ENCODE measurements around the gene RELT.

RELT gene

GRCh38 chr11:73376160-73376802 is at the start of gene RELT:
Gene RELT (plus strand): TSS chr11:73376399. CDS start chr11:73389137, 12,738 bp downstream.
- peak; percentile 73 for DNase-seq (ENCODE audit: low read depth)

GRCh38 chr11:73326929-73327811 is 49.0 kb upstream of the RELT start:
- no peak for DNase-seq (ENCODE audit: low read depth)

GRCh38 chr11:73327812-73328364 is 48.3 kb upstream of the RELT start:
- no peak for DNase-seq (ENCODE audit: low read depth)

GRCh38 chr11:73330569-73331093 is 45.6 kb upstream of the RELT start:
- DNase-seq (ENCODE audit: low read depth), result no peak

GRCh38 chr11:73331138-73331916 is 44.9 kb upstream of the RELT start:
- no peak for DNase-seq (ENCODE audit: low read depth)

- DNase-seq (ENCODE audit: low read depth), result no peak
Measured at GRCh38 chr11:73333173-73333572, 43.0 kb upstream of the RELT start.

GRCh38 chr11:73333640-73334383 is 42.4 kb upstream of the RELT start:
- DNase-seq (ENCODE audit: low read depth), result no peak

GRCh38 chr11:73334384-73335203 is 41.6 kb upstream of the RELT start:
- no peak for DNase-seq (ENCODE audit: low read depth)

GRCh38 chr11:73335204-73335923 is 40.8 kb upstream of the RELT start:
- no peak for DNase-seq (ENCODE audit: low read depth)

- no peak for DNase-seq (ENCODE audit: low read depth)
Measured at GRCh38 chr11:73337846-73338245, 38.4 kb upstream of the RELT start.

GRCh38 chr11:73338279-73338678 is 37.9 kb upstream of the RELT start:
- DNase-seq (ENCODE audit: low read depth), result no peak

GRCh38 chr11:73340164-73340563 is 36.0 kb upstream of the RELT start:
- no peak for DNase-seq (ENCODE audit: low read depth)

GRCh38 chr11:73342633-73343032 is 33.6 kb upstream of the RELT start:
- DNase-seq (ENCODE audit: low read depth), result no peak

- DNase-seq (ENCODE audit: low read depth), result no peak
Measured at GRCh38 chr11:73343076-73343873, 32.9 kb upstream of the RELT start.

- no peak for DNase-seq (ENCODE audit: low read depth)
Measured at GRCh38 chr11:73344191-73344607, 32.0 kb upstream of the RELT start.

- DNase-seq (ENCODE audit: low read depth), result no peak
Measured at GRCh38 chr11:73345481-73346160, 30.6 kb upstream of the RELT start.

- DNase-seq (ENCODE audit: low read depth), result no peak
Measured at GRCh38 chr11:73346186-73346935, 29.8 kb upstream of the RELT start.

GRCh38 chr11:73347067-73347466 is 29.1 kb upstream of the RELT start:
- no peak for DNase-seq (ENCODE audit: low read depth)
